MCF 10A (cell line): Measurements from ENCODE around the gene BLOC1S6. TPM values are rescaled to one million over a fixed set of nuclear protein-coding genes. Genes with fewer than 3 reads are reported as not detected.

Source experiments
- BruUV-seq: library from RNA; stranded (reverse); fragments of 400-500 nt; replicated peaks from 2 replicates; lab custom pipeline; 2021; lab: Mats Ljungman, UMichigan
- CTCF ChIA-PET: fragments of 300-600 bp; sonication (Branson Sonifier 250); formaldehyde crosslinking; extraction: SDS; loops from one replicate; lab custom pipeline; 2021; ENCODE audit warnings: antibody characterized with exemption, inconsistent platforms; lab: Yijun Ruan, JAX
- POLR2A ChIA-PET: fragments of 300-600, 350-650 bp; sonication (Branson Sonifier 250); formaldehyde crosslinking; extraction: SDS; loops from one replicate; lab custom pipeline; 2020; ENCODE audit warnings: antibody characterized with exemption, inconsistent platforms; lab: Yijun Ruan, JAX
- DNase-seq: peaks from one replicate; pipeline ENCODE4 v3.0.0-alpha.2; 2018; ENCODE audit not compliant: unreplicated experiment
- H3K27ac Mint-ChIP-seq: one replicate; pipeline ENCODE4 v1.8.0; 2022; ENCODE audit warnings: mild to moderate bottlenecking, low read depth, mixed read lengths; ENCODE audit not compliant: unreplicated experiment
- H3K27me3 Mint-ChIP-seq: one replicate; pipeline ENCODE4 v1.8.0; 2022; ENCODE audit warnings: mixed read lengths; ENCODE audit not compliant: insufficient read depth, unreplicated experiment
- H3K36me3 Mint-ChIP-seq: one replicate; pipeline ENCODE4 v1.8.0; 2022; ENCODE audit warnings: mild to moderate bottlenecking, moderate library complexity, mixed read lengths; ENCODE audit not compliant: insufficient read depth, unreplicated experiment
- H3K4me1 Mint-ChIP-seq: one replicate; pipeline ENCODE4 v1.8.0; 2022; ENCODE audit warnings: mixed read lengths; ENCODE audit not compliant: insufficient read depth, unreplicated experiment
- H3K4me3 Mint-ChIP-seq: one replicate; pipeline ENCODE4 v1.8.0; 2022; ENCODE audit warnings: mild to moderate bottlenecking, moderate library complexity, mixed read lengths; ENCODE audit not compliant: unreplicated experiment
- H3K9me3 Mint-ChIP-seq: one replicate; pipeline ENCODE4 v1.8.0; 2022; ENCODE audit warnings: mixed read lengths; ENCODE audit not compliant: unreplicated experiment
- intact Hi-C: fragments of 100-400 bp; cut with micrococcal nuclease; formaldehyde crosslinking; loops from 2 replicates; pipeline ENCODE4 v1.14.1; 2022
- total RNA-seq: library from RNA; stranded (reverse); gene quantifications from 2 replicates; pipeline ENCODE4 v1.2.3, GENCODE V29; 2022
- TF ChIP-seq, protein P1 (sequence below): fragments of 200-600 bp; IDR thresholded peaks from one replicate; pipeline ENCODE4 v1.8.0; 2022; ENCODE audit warnings: antibody characterized with exemption, mild to moderate bottlenecking; ENCODE audit not compliant: unreplicated experiment

Gene BLOC1S6
- total RNA-seq, 1 experiment from 2014 or later: 54.6 TPM

DNA sequence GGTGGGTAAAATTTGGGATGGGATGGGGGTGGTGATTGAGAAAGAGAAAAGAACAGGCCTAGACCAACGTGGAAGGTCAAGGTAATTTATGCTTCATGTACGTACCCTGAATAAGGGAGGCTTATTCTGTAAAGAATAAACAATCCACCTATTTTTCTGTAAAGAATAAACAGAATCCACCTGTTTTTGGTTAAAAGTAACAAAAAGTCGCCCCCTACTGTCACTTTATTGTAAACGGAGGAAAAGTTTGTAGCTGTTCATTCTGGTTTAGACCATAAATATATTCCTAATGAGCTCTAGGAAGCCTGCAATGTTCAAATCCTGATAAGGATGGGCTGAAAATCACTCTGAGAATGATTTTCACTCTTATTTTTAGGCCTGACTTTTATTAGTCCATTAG is 24.1 kb downstream of the BLOC1S6 start:
- TF ChIP-seq, protein P1, sequence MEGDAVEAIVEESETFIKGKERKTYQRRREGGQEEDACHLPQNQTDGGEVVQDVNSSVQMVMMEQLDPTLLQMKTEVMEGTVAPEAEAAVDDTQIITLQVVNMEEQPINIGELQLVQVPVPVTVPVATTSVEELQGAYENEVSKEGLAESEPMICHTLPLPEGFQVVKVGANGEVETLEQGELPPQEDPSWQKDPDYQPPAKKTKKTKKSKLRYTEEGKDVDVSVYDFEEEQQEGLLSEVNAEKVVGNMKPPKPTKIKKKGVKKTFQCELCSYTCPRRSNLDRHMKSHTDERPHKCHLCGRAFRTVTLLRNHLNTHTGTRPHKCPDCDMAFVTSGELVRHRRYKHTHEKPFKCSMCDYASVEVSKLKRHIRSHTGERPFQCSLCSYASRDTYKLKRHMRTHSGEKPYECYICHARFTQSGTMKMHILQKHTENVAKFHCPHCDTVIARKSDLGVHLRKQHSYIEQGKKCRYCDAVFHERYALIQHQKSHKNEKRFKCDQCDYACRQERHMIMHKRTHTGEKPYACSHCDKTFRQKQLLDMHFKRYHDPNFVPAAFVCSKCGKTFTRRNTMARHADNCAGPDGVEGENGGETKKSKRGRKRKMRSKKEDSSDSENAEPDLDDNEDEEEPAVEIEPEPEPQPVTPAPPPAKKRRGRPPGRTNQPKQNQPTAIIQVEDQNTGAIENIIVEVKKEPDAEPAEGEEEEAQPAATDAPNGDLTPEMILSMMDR: peak; percentile 43

DNA sequence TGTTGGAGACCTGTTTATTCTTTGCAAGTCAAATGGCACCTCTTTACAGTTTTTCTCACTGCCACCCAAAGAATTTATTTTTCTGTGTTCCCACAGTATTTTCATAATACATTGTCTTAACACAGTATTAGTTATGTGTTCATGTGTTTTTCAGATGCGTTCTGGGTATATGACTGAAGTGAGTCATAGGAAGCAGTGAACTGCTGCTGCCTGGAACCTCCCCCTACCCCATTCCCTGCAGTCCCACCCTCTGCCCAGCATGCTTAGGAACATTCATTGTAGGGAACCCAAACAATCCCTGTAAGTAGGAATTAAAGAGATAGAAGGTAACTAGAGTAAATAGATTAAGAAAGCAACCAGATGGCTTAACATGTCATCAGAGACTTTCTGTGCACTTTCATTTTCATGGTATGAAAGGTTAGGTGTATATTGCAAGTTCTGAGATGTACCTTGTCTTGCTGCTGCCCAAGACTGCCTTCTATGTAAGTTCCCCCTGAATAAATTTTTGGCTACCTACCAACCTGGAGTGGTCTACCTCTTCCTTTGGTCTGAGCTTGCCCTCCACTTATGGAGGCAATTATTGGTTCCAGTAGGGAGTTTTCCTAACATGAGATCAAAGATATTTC is 25.7 kb downstream of the BLOC1S6 start:
- POLR2A ChIA-PET: interaction anchor here (0.6 to 1.9 kb wide), 5 partner anchors 21 to 155 kb away, joined by 3 to 15 read pairs (median 4); partner anchors contain the start of gene BLOC1S6

More for the DNA sequence above, 24.1 kb downstream of the BLOC1S6 start:
- ChIA-PET POLR2A (interaction anchor here (0.7 to 1.3 kb wide), 4 partner anchors 9 to 113 kb away, joined by 3 to 5 read pairs (median 4); no protein-coding TSS in a partner anchor), CTCF (interaction anchor here (0.6 to 6.4 kb wide), 11 partner anchors 8 to 246 kb away, joined by 3 to 104 read pairs (median 4); partner anchors contain the start of gene BLOC1S6)
- peaks cover 6% of the 10 kb centered on the region for H3K4me1 Mint-ChIP-seq
- H3K27me3 Mint-ChIP-seq: no peaks in the 10 kb centered on the region
- peaks cover 33% of the 10 kb centered on the region for H3K36me3 Mint-ChIP-seq
- no peak overlapping the region for H3K4me3 Mint-ChIP-seq
- no peak overlapping the region for H3K27ac Mint-ChIP-seq
- no TSS peak for BruUV-seq
- no peaks in the 10 kb centered on the region for H3K9me3 Mint-ChIP-seq
- intact Hi-C loops: loop anchor here (1.0 kb wide), 1 partner anchor 89 kb away; the partner anchor contains the start of gene SLC30A4
- DNase-seq: peak; percentile 37

DNA sequence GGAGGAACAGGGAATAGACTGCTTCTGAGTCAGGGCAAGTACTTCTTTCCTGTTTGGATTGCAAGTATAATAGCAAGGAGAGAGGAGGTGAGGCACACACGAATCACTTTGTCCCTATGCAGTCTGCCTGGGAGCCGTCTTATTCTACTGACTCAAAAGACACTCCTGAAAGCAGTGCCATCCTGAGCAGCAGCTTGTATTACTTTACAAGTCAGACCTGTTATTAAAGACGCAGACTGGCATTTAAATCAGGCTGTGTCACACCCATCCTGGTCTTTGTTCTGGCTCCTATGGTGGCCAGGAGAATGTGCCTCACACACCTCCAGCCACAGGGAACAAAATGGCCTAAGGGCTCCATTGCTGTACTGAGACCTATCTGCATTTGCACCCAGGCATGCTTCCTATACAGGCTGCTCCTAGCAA is 29.7 kb downstream of the BLOC1S6 start:
- CTCF ChIA-PET: interaction anchor here (0.7 to 6.4 kb wide), 6 partner anchors 10 to 188 kb away, joined by 3 to 104 read pairs (median 4); no protein-coding TSS in a partner anchor
- TF ChIP-seq, protein P1: no peak
- H3K4me1 Mint-ChIP-seq: peaks cover 6% of the 10 kb centered on the region
- no peaks in the 10 kb centered on the region for H3K36me3 Mint-ChIP-seq
- no TSS peak for BruUV-seq
- H3K27ac Mint-ChIP-seq: no peak overlapping the region
- POLR2A ChIA-PET: interaction anchor here (0.7 to 1.2 kb wide), 3 partner anchors 19 to 30 kb away, joined by 3 to 4 read pairs (median 3); partner anchors contain the start of gene BLOC1S6
- no peak overlapping the region for H3K4me3 Mint-ChIP-seq
- no peaks in the 10 kb centered on the region for H3K27me3 Mint-ChIP-seq
- no peak for DNase-seq
- intact Hi-C loops: no loop called here
- no peaks in the 10 kb centered on the region for H3K9me3 Mint-ChIP-seq

More for the DNA sequence above, 25.7 kb downstream of the BLOC1S6 start:
- no peak overlapping the region for H3K27ac Mint-ChIP-seq
- TF ChIP-seq, protein P1: no peak
- DNase-seq: no peak
- peaks cover 19% of the 10 kb centered on the region for H3K36me3 Mint-ChIP-seq
- no peaks in the 10 kb centered on the region for H3K27me3 Mint-ChIP-seq
- no peak overlapping the region for H3K4me3 Mint-ChIP-seq
- no peaks in the 10 kb centered on the region for H3K9me3 Mint-ChIP-seq
- H3K4me1 Mint-ChIP-seq: peaks cover 6% of the 10 kb centered on the region
- intact Hi-C loops: no loop called here
- CTCF ChIA-PET: interaction anchor here (0.6 to 6.4 kb wide), 24 partner anchors 8 to 213 kb away, joined by 3 to 104 read pairs (median 4); partner anchors contain the start of genes BLOC1S6 and SQOR
- no TSS peak for BruUV-seq

DNA sequence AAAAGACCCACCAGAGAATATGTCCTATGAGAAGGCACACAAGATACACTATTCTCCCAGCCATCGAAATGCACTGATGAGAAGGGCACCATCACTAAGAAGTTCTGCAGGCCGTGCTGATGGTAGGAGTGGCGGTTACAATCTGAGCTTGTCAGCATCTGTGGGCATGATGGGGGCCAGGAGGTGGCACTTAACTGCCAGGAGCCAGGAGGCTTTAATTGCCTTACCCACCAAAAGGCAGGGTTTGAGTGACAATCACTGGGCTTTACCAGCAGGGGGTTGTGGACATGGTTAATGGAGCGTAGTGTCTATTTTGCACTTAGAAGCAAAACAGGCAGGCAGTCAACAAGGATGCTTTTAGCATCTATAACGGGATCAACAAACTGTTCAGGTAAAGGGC is 31.6 kb downstream of the BLOC1S6 start:
- Mint-ChIP-seq H3K27me3 (no peaks in the 10 kb centered on the region), H3K9me3 (no peaks in the 10 kb centered on the region), H3K4me3 (no peak overlapping the region), H3K36me3 (no peaks in the 10 kb centered on the region), H3K27ac (no peak overlapping the region), H3K4me1 (no peaks in the 10 kb centered on the region)
- TF ChIP-seq, protein P1: no peak
- BruUV-seq: no TSS peak
- intact Hi-C loops: no loop called here
- POLR2A ChIA-PET: no interaction called here
- DNase-seq: no peak
- CTCF ChIA-PET: no interaction called here
